Fibroblast of skin of right biceps (primary cell): ENCODE data around the gene SNX33.
"Not testable (repeated sequence)": the region's sequence is repeated elsewhere in the genome, so short reads cannot be mapped to it uniquely, and the experiment has no call there.

Experiments used
- DNase-seq: peaks from one replicate; pipeline ENCODE4 v3.0.0-alpha.2; 2013

The SNX33 gene, protein sequence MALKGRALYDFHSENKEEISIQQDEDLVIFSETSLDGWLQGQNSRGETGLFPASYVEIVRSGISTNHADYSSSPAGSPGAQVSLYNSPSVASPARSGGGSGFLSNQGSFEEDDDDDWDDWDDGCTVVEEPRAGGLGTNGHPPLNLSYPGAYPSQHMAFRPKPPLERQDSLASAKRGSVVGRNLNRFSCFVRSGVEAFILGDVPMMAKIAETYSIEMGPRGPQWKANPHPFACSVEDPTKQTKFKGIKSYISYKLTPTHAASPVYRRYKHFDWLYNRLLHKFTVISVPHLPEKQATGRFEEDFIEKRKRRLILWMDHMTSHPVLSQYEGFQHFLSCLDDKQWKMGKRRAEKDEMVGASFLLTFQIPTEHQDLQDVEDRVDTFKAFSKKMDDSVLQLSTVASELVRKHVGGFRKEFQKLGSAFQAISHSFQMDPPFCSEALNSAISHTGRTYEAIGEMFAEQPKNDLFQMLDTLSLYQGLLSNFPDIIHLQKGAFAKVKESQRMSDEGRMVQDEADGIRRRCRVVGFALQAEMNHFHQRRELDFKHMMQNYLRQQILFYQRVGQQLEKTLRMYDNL

GRCh38 chr15:75647370-75648155, at the start of gene SNX33:
SNX33 (plus strand) TSS chr15:75647912; CDS start chr15:75649103, 1,191 bp downstream.
- DNase-seq = peak; percentile 85

DNA sequence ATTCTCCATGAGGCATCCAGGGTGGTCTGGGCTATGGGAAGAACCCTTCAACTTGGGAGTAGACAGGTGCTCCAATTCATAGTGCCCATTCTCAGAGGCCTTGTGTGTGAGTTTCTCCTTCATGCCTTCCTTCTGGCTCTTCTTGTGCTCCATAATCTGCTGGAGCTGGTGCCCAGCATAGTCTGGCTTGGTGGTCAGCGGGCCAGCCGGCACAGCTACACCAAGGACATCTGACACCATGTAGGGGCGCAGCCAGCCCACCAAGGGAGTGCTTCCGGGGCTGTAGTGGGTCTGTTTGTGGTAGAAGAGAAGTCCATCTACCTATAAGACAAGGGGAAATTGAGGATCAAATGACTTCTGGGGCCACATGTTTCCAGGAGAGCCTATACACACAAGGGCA, 49.4 kb upstream of the SNX33 start:
- DNase-seq = no peak

DNA sequence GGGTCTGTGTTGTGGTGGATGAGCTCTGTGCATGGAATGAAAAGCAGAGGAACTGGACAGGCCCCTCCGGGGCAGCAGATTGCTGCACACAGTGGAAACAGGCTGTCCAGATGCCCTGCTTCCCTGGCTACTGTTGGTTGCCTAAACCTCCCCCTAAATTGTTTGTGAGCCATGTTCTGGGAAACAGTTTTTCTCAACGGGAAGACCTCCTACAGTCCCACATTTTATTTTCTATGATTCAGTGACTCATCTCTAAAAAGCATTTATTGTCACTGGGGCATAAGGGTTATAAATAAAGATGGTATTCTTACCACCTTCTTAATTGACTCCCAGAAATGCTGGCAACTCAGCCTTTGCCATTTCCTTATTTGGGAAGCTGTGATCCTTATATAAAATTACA, 48.3 kb upstream of the SNX33 start:
- peak; percentile 6 for DNase-seq

- DNase-seq = no peak
Observed at GRCh38 chr15:75606026-75606425, 41.7 kb upstream of the SNX33 start.

GRCh38 chr15:75606711-75607699, 40.7 kb upstream of the SNX33 start:
- peak; percentile 53 for DNase-seq

DNA sequence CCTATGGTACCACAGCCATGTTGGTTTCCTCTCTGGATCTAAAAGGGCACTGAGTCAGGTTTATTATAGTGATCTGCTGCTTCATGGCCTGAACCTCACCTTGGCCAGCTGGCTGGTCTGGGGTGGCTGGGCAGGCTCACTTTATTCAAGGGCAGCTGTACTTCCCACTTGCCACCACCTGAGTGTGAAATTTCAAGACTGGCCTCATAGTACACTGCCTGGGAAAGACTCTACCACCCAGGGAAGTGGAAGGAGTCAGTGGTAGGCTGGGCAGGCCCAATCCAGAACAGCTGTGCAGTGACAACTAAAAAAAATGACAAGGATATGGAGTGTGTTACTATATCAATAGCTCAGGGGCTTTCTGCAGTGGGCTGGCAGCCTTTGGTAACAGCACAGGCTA, 30.9 kb upstream of the SNX33 start:
- DNase-seq = no peak

GRCh38 chr15:75620058-75620820, 27.5 kb upstream of the SNX33 start:
- peak; percentile 76 for DNase-seq

- peak; percentile 91 for DNase-seq
Observed at GRCh38 chr15:75620841-75621391, 26.8 kb upstream of the SNX33 start.

DNA sequence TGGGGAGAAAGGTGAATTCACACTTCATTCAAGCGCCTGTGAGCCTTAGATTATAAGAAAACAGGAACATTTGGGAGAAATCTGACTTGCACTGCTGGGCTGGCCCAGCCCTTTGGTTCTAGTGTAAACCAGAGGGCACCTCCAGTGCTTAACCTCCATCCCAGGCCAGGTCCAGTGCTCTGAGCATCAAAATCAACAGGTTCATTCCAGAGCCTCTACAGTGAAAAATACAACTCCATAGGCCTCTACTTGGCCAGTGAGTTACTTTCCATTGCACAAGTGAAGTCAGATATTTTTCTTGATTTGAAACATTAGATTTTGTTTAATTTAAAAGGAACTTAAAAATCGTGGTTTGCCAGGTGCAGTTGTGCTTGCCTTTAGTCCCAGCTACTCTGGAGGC, 25.2 kb upstream of the SNX33 start:
- DNase-seq = no peak

DNA sequence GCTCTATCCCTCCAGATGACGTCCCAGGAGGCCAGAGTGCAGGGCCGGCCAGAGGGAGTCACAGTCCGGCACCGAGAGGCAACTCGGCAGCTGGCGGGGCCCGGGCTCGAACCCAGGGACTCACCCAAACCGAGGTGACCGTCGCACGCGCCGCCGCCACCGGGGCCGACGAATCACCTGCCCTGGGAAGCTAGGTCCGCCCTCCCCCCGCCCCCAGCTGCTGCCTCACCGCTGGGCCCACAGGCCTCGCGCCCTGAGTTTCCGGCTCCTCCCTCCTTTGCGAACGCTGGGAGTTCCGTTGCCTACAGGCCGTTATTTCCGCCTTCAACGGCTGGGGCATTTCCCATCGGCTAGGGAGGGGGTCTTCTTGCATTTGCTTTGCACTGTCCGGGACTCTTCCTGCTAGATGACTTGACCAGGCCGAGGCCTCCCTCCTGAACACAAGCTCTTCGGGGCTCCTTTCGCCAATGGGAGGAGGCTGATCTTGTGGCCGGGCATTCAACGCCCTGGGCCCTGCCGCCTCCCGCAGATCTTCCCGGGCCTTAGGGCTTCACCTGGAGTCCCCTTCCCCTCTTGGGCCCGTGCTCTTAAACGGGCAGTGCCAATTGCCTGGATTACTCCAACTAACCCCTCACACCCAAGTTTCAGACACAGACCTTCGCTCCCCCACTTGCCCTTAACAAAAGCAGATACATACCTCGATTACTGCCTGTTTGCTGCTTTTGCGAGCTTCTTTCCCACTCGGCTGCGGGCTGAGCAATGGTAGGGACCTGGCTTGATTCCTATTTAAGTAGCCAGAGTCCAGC, 22.0 kb upstream of the SNX33 start, which contains the start of gene SNUPN:
TSS of gene SNUPN (minus strand) at position 184 of the 806 bp plus-strand sequence. CDS start 4,674 bp downstream, outside the sequence.
- peak; percentile 94 for DNase-seq

DNA sequence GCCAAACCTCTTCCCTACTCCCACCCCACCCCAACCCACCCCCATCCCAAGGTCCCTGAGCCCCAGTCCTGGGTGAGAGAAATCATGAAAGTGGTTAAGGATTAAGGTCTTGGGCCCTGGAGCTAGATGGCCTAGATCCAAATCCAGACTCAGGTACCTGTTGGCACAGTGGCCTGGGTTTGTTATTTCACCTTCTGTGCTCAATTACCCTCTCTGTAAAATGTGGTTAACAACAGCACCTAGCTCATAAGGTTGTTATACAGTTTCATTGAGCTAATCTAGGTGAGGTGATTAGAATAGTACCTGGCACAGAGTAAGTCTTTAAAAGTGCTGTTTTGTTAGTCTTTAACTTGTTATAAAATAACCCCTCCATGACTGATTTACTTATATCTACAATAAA, 15.8 kb upstream of the SNX33 start:
- DNase-seq = no peak

DNA sequence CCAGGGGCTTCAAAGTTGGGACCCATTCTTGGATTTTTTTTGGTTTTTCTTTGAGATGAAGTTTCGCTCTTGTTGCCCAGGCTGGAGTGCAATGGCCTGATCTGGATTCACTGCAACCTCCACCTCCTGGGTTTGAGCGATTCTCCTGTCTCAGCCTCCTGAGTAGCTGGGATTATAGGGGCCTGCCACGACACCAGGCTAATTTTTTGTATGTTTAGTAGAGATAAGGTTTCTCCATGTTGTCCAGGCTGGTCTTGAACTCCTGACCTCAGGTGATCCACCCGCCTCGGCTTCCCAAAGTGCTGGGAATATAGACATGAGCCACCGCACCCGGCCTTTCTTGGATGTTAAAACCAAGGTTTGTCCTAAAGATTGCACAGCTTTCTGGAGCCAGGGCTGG, 13.8 kb upstream of the SNX33 start:
- not testable (repeated sequence) for DNase-seq

- no peak for DNase-seq
Observed at GRCh38 chr15:75636026-75636425, 11.7 kb upstream of the SNX33 start.

- DNase-seq = no peak
Observed at GRCh38 chr15:75637245-75638009, 10.3 kb upstream of the SNX33 start.

- no peak for DNase-seq
Observed at GRCh38 chr15:75639191-75639708, 8.5 kb upstream of the SNX33 start.

GRCh38 chr15:75639709-75640482, 7.8 kb upstream of the SNX33 start, which contains the start of gene IMP3:
IMP3 (minus strand) TSS chr15:75640224; CDS start chr15:75640168, 56 bp downstream.
- DNase-seq = peak; percentile 98

DNA sequence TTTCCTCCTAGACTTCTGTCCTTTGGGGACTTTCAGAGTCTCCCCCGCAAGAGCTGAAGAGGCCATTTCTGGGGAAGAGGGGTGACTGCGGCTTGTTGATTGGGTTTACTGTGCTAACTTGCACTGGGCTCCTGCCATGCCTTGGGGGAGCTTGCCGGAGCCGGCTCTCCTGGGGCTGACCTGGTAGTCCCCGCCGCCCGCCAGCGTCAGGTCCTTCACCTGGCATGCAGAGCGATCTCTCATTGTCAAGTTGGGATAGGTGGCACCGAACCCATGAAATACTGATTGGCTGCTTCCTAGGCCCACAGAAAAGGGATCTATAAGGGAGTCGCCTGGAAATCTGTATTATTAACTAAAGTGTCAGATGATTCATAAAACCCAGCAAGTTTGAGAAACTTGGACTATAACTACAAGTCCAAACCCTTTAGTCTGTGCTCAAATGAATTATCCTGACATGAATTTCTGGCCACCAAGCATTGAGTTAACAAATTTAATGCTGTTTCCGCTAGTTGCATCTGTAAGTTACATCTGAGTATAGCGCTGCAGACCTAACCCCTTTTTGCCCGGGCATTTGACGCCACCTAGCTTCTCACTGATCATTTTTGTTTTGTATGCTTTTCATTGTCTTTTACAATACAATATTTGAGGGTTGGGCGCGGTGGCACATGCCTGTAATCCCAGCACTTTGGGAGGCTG, 7.1 kb upstream of the SNX33 start:
- peak; percentile 67 for DNase-seq

DNA sequence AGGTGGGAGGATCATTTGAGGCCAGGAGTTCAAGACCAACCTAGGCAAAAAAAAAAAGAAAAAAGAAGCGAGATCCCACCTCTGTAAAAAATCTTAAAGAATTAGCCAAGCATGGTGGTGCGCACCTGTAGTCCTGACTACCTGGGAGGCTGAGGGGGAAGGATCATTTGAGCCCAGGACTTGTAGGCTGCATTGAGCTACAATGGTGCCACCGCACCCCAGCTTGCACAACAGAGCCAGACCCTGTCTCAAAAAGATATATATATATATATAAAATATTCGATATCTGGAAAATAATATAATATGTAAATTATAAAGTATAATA, 6.6 kb upstream of the SNX33 start:
- no peak for DNase-seq
